Colonic mucosa (tissue), 4 donors: Measurements from ENCODE around the gene UBE2O. TPM values are rescaled to one million over a fixed set of nuclear protein-coding genes. Genes with fewer than 3 reads are reported as not detected.

Experiments
- DNase-seq: peaks from one replicate; pipeline ENCODE4 v3.0.0-alpha.2; 2020
- H3K27ac ChIP-seq: fragments of 200-600 bp; one replicate; pipeline ENCODE4 v1.8.0; 2021
- H3K27me3 ChIP-seq: fragments of 200-600 bp; one replicate; pipeline ENCODE4 v1.8.0; 2021
- H3K36me3 ChIP-seq: fragments of 200-600 bp; one replicate; pipeline ENCODE4 v1.8.0; 2021
- H3K4me1 ChIP-seq: fragments of 200-600 bp; one replicate; pipeline ENCODE4 v1.8.0; 2021; ENCODE audit warnings: mild to moderate bottlenecking
- H3K4me3 ChIP-seq: fragments of 200-600 bp; one replicate; pipeline ENCODE4 v1.8.0; 2021
- H3K9ac ChIP-seq, 2 donors: one replicate each; pipeline ENCODE4 v1.7.0; 2013; ENCODE audit warnings: control low read depth in 2 of 2, low read depth in 2 of 2, low read length in 2 of 2
- H3K9me3 ChIP-seq: fragments of 200-600 bp; one replicate; pipeline ENCODE4 v1.8.0; 2021
- intact Hi-C: fragments of 100-400 bp; cut with DNase I; formaldehyde crosslinking; loops from one replicate; pipeline ENCODE4 v1.14.1; 2022
- total RNA-seq, 2 donors: library from RNA; stranded (reverse); fragmentation: NEBNext Ultra II Directional in 1 of 2; extraction: Animal tissue kit (Norgen Biotek cat#: 25700) in 1 of 2; gene quantifications; one replicate each; pipeline ENCODE4 v1.2.1, GENCODE V29; 2021
- TF ChIP-seq, protein P1 (sequence below): fragments of 200-600 bp; IDR thresholded peaks from one replicate; pipeline ENCODE4 v1.8.0; 2022; ENCODE audit warnings: antibody characterized with exemption, mild to moderate bottlenecking
- donor health status: healthy.
- donor health status: DM: no; HTN: no; CAD: no.
- donor health status: DM: no; HTN: no; CAD: no.

UBE2O gene
- total RNA-seq, 2 donors from 2014 or later: 17.5 to 25.2 TPM

DNA sequence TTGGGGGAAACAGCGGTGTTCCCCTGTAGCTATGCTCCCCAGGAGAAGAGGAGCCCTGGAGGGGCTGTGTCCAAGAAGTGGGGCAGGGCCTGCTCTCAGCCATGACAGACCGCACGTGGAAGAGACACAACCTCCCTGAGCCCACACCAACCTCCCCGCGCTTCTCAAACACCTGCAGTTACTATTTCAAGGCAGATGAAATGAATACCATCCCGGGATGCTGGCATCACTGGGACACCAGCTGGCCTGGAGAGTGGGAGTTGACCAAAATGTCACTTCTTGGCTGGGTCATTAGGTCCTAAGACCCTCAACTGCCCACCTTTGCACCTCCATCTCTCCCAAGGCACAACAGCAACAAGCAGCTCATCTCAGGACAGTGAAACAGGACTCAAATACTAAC, 36.5 kb downstream of the UBE2O start:
- TF ChIP-seq, protein P1, sequence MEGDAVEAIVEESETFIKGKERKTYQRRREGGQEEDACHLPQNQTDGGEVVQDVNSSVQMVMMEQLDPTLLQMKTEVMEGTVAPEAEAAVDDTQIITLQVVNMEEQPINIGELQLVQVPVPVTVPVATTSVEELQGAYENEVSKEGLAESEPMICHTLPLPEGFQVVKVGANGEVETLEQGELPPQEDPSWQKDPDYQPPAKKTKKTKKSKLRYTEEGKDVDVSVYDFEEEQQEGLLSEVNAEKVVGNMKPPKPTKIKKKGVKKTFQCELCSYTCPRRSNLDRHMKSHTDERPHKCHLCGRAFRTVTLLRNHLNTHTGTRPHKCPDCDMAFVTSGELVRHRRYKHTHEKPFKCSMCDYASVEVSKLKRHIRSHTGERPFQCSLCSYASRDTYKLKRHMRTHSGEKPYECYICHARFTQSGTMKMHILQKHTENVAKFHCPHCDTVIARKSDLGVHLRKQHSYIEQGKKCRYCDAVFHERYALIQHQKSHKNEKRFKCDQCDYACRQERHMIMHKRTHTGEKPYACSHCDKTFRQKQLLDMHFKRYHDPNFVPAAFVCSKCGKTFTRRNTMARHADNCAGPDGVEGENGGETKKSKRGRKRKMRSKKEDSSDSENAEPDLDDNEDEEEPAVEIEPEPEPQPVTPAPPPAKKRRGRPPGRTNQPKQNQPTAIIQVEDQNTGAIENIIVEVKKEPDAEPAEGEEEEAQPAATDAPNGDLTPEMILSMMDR: no peak
- Histone ChIP-seq H3K9ac (no peak overlapping the region), H3K4me1 (no peaks in the 10 kb centered on the region), H3K4me3 (no peak overlapping the region), H3K27ac (no peak overlapping the region), H3K9me3 (no peaks in the 10 kb centered on the region), H3K27me3 (no peaks in the 10 kb centered on the region), H3K36me3 (no peaks in the 10 kb centered on the region)
- intact Hi-C loops: no loop called here
- DNase-seq: no peak

DNA sequence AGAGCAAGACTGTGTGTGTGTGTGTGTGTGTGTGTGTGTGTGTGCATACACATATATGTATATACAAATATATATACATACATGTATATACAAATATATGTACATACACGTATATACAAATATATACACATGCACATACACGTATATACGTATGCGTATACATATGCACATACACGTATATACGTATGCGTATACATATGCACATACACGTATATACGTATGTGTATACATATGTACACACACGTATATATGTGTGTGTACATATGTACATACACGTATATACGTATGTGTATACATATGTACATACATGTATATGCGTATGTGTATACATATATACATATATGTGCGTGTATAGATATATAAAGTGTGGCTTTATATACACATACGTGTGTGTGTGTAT, 37.2 kb downstream of the UBE2O start:
- Histone ChIP-seq H3K36me3 (no peaks in the 10 kb centered on the region), H3K4me3 (no peak overlapping the region), H3K27me3 (no peaks in the 10 kb centered on the region), H3K4me1 (no peaks in the 10 kb centered on the region), H3K9me3 (no peaks in the 10 kb centered on the region), H3K27ac (no peak overlapping the region), H3K9ac (no peak overlapping the region)
- intact Hi-C loops: no loop called here
- TF ChIP-seq, protein P1: no peak
- DNase-seq: no peak

DNA sequence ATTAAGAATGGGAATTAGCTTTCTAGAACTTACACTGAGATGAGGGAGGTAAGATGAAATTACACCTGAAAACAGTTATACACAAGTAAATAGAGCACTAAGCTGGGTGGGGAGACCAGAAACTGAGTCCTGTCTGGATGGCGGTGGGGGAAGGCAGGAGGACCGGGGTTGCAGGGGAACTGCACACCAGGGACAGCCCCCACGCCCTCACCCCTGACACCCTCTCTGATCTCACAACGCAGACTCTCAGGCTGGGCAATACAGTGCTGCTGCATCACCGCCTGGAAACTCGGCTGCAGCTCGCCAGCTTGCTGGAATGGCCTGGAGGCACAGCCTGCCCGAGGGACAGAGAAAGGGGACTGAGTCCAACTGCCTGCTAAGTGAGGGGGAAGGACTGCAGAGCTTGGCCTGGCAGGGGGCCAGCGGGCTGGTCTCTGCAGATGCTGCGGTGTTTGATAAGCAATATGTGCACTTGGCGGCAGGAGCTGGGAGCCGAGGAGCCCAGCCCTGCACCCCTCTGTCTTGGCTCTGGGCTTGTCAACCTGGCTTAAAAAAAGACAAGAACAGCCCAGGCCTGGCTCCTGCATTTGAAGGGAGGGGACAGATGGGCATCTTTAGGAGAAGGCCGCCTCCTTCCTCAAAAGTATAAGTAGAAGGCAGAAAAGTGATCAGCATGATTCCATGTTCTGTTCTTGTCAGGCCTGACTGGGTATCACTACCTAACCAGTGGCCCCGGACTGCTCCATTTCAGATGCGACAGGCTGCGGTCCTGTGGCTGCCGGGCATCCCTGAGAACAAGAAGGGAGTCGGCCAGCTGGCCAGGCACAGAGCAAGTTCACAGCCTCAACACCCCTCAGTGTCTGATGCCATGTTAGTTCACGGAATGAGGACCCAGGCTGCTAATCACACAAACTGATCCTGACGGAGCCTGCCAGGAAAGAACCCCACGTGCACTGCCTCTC, 38.3 kb downstream of the UBE2O start:
- H3K4me1 ChIP-seq: no peaks in the 10 kb centered on the region
- intact Hi-C loops: loop anchor here (5.0 kb wide), 1 partner anchor 93 kb away; no protein-coding TSS in a partner anchor
- TF ChIP-seq, protein P1: no peak
- H3K36me3 ChIP-seq: no peaks in the 10 kb centered on the region
- H3K27ac ChIP-seq: no peak overlapping the region
- no peak for DNase-seq
- no peaks in the 10 kb centered on the region for H3K27me3 ChIP-seq
- H3K9me3 ChIP-seq: no peaks in the 10 kb centered on the region
- no peak overlapping the region for H3K9ac ChIP-seq
- H3K4me3 ChIP-seq: no peak overlapping the region

DNA sequence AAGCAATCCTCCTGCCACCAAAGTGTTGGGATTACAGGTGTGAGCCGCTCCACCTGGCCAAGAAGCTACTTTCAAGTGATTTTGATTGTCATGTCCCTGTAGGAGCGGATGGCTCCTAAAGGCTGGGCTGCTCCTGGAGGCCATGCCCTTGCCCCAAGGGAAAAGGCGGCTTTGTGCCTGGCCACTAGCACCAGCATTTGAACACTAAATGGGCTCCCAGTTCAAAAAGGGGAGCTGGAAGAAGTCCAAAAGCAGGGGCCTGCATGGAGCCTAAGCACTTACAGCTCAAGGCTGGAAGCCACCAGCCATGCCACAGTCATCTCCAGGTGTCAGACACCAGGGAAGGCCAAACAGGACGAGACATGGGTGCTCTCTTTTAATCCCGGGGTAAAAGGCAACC, 41.7 kb downstream of the UBE2O start:
- Histone ChIP-seq H3K36me3 (no peaks in the 10 kb centered on the region), H3K27me3 (no peaks in the 10 kb centered on the region), H3K27ac (no peak overlapping the region), H3K4me1 (no peaks in the 10 kb centered on the region), H3K4me3 (no peak overlapping the region), H3K9ac (no peak overlapping the region), H3K9me3 (no peaks in the 10 kb centered on the region)
- TF ChIP-seq, protein P1: no peak
- intact Hi-C loops: loop anchor here (5.0 kb wide), 1 partner anchor 96 kb away; no protein-coding TSS in a partner anchor
- no peak for DNase-seq

DNA sequence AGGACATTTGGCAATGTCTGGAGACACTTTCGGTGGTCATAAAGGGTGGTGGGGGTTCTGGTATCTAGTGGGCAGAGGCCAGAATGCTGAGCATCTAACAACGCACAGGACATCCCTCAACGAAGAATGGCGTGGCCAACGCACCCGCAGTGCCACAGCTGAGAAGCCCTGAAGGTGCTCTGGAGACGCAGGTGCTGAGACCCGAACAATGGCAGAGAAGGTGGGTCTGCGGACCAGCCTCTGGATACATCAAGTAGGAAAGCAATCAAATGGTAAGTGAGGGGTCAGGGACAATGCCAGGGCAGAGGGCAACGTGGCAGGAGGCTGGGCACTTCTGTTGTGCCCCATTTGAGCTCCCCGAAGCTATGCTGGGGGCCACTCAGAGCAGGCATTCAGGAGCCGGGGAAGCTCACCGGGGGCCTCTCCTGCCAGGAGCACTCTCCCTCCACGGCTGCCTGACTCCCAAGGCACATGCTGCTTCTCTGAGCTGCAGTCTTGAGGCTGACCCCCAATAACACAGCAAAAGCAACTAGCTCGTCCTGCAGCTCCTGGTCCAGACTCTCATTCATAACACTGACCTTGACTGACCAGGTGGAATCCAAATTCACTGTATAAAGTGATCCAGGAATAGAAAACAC, 42.5 kb downstream of the UBE2O start:
- intact Hi-C loops: loop anchor here (5.0 kb wide), 1 partner anchor 97 kb away; no protein-coding TSS in a partner anchor
- no peak overlapping the region for H3K4me3 ChIP-seq
- DNase-seq: no peak
- no peaks in the 10 kb centered on the region for H3K4me1 ChIP-seq
- TF ChIP-seq, protein P1: no peak
- no peak overlapping the region for H3K27ac ChIP-seq
- H3K9me3 ChIP-seq: no peaks in the 10 kb centered on the region
- no peak overlapping the region for H3K9ac ChIP-seq
- H3K27me3 ChIP-seq: no peaks in the 10 kb centered on the region
- no peaks in the 10 kb centered on the region for H3K36me3 ChIP-seq
